ENCODE measurements around the gene PSTPIP2.

DNA sequence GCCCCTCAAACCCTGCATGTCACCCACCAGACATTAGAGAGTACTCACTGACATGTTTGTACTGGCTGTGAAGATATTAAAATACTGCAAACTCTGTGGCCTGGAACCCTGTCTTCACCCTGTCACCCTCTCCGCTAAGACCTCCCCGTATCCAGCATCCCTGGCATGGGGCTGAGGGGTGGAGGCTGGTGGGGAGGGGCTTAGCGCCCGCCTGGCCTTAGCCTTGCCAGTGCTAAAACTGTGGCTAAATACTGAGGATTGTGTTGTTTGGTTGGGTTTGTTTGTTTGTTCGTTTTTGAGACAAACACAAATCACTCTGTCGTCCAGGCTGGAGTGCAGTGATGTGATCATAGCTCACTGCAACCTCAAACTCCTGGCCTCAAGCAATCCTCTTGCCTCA lies 1.8 kb downstream of the PSTPIP2 start:
- TF ChIP-seq POLR2A (IDR thresholded peaks at IDR 0.05), result no peak
- TF ChIP-seq, protein P1, sequence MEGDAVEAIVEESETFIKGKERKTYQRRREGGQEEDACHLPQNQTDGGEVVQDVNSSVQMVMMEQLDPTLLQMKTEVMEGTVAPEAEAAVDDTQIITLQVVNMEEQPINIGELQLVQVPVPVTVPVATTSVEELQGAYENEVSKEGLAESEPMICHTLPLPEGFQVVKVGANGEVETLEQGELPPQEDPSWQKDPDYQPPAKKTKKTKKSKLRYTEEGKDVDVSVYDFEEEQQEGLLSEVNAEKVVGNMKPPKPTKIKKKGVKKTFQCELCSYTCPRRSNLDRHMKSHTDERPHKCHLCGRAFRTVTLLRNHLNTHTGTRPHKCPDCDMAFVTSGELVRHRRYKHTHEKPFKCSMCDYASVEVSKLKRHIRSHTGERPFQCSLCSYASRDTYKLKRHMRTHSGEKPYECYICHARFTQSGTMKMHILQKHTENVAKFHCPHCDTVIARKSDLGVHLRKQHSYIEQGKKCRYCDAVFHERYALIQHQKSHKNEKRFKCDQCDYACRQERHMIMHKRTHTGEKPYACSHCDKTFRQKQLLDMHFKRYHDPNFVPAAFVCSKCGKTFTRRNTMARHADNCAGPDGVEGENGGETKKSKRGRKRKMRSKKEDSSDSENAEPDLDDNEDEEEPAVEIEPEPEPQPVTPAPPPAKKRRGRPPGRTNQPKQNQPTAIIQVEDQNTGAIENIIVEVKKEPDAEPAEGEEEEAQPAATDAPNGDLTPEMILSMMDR (IDR thresholded peaks at IDR 0.05 in 8 of 11, conservative IDR thresholded peaks at IDR 0.05 in 3 of 11), result no peak

All from spleen (tissue), 7 donors.